ENCODE results near the gene SDK2. TPM values are rescaled to one million over a fixed set of nuclear protein-coding genes. Genes with fewer than 3 reads are reported as not detected.
A peak's percentile ranks its signal among the peaks of the same experiment; 100 is the strongest.

The SDK2 gene
- total and polyA plus RNA-seq, 2 of the 8 experiments (the other 6 are each of a cell fraction or from before 2014, with no cell fraction given) = 3.9 to 4.1 TPM

DNA sequence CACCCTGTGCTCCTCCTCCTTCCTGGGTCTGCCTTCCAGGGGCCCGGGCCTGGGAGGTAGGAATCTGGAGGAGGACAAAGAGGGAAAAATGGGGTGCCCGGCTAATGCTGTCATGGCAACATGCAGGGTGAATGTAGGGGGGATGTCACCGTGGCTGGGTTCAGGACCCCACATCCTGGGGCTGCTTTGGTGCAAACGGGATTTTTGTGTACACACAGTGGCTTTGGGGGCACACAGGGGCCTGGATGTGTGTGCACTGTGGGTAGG lies 295.5 kb downstream of the SDK2 start:
- no peak overlapping the region for H2BK120ac ChIP-seq (replicated peaks; ENCODE audit: low read depth, low read length)
- H3K4me3 ChIP-seq (ENCODE audit: extremely low read depth in 1 of 4, insufficient read depth in 2 of 4, low read depth in 3 of 4, low read length in 4 of 4) = no peak overlapping the region
- H2BK20ac ChIP-seq (ENCODE audit: low read length) = peak overlapping the region; percentile 61; the same call in 1 of the 2 replicates
- no peak overlapping the region; the same call in 1 of the 2 replicates for H2BK15ac ChIP-seq (ENCODE audit: low read length)
- no peak overlapping the region for H3K14ac ChIP-seq (ENCODE audit: insufficient read length)
- no peaks in the 10 kb centered on the region for H3K23me2 ChIP-seq (ENCODE audit: low read depth, low read length)
- WGBS, 2 experiments (ENCODE audit: extremely low coverage in 1 of 2, insufficient coverage in 1 of 2, insufficient read length in 1 of 2, insufficient replicate concordance in 2 of 2, low coverage in 1 of 2, low lambda C conversion rate in 2 of 2, missing lambda C conversion rate in 1 of 2) = 65% methylated on average over 4 of the region's 4 CpGs; no CpG with 5 or more reads in 1 of the 2 experiments
- H3K27me3 ChIP-seq (replicated peaks in 1 of 4; ENCODE audit: control insufficient read depth in 3 of 4, extremely low read depth in 1 of 4, insufficient read depth in 3 of 4, low read length in 3 of 4) = no peaks in the 10 kb centered on the region; a peak in 1 of 7 replicates
- no peak overlapping the region for H3K4ac ChIP-seq (replicated peaks; ENCODE audit: insufficient read length, low read depth, low read length)
- peaks cover 6 to 30% (median 19%) of the 10 kb centered on the region in 4 experiments for H3K4me1 ChIP-seq (replicated peaks in 1 of 4; ENCODE audit: control insufficient read depth in 3 of 4, insufficient read depth in 4 of 4, low read length in 3 of 4)
- peak overlapping the region; percentile 66; the same call in 1 of the 2 replicates for H2BK5ac ChIP-seq (ENCODE audit: low read depth, low read length)
- DNase-seq (ENCODE audit: low read depth in 1 of 2, low spot score in 2 of 2) (no peak), FAIRE-seq (no peak)
- no peaks in the 10 kb centered on the region for H3K9me3 ChIP-seq (ENCODE audit: insufficient read depth in 2 of 2, low read depth in 1 of 2, low read length in 1 of 2)
- no peak overlapping the region for H2AK5ac ChIP-seq (ENCODE audit: low read depth, low read length)
- no peaks in the 10 kb centered on the region for H3K79me1 ChIP-seq (ENCODE audit: low read depth, low read length)
- H3K36me3 ChIP-seq (ENCODE audit: control insufficient read depth in 2 of 4, insufficient read depth in 4 of 4, low read length in 3 of 4) = no peaks in the 10 kb centered on the region
- H3K27ac ChIP-seq (ENCODE audit: low read depth, low read length) = no peak overlapping the region
- H2BK12ac ChIP-seq (ENCODE audit: low read depth, low read length) = 0 out of 2 replicates have a peak overlapping the region, but pooled peaks have one; percentile 50
- peak overlapping the region; percentile 60 for H3K18ac ChIP-seq (ENCODE audit: extremely low read depth, low read length)
- TF ChIP-seq RNF2 (IDR thresholded peaks at IDR 0.05; ENCODE audit: borderline replicate concordance, low read depth, low read length, missing control alignments, poor library complexity, severe bottlenecking) = no peak
- TF ChIP-seq CHD1 (IDR thresholded peaks at IDR 0.05; ENCODE audit: low read depth, low read length) = no peak
- no peak for TF ChIP-seq HDAC6 (IDR thresholded peaks at IDR 0.05; ENCODE audit: low read depth, low read length)
- no peak for TF ChIP-seq POU5F1 (IDR thresholded peaks at IDR 0.05; ENCODE audit: low read depth, low read length)
- no peak for TF ChIP-seq CBX5 (IDR thresholded peaks at IDR 0.05; ENCODE audit: low read depth, low read length)
- TF ChIP-seq EP300 (IDR thresholded peaks at IDR 0.05; ENCODE audit: borderline replicate concordance in 1 of 2, low read depth in 2 of 2, low read length in 2 of 2) = no peak
- no peak for TF ChIP-seq TCF12 (IDR thresholded peaks at IDR 0.05; ENCODE audit: low read depth, low read length)
- no peak for TF ChIP-seq TAF7 (optimal IDR thresholded peaks at IDR 0.05; ENCODE audit: borderline replicate concordance, low read depth, low read length)
- TF ChIP-seq CEBPB (IDR thresholded peaks at IDR 0.05; ENCODE audit: low read depth, low read length) = no peak
- no peak for TF ChIP-seq SAP30 (IDR thresholded peaks at IDR 0.05; ENCODE audit: insufficient read depth, insufficient replicate concordance, low read length)
- TF ChIP-seq TEAD4 (IDR thresholded peaks at IDR 0.05; ENCODE audit: low read depth, low read length) = no peak
- TF ChIP-seq, protein P1, sequence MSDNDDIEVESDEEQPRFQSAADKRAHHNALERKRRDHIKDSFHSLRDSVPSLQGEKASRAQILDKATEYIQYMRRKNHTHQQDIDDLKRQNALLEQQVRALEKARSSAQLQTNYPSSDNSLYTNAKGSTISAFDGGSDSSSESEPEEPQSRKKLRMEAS (IDR thresholded peaks at IDR 0.05) = no peak
- no peak for TF ChIP-seq POLR2AphosphoS5 (IDR thresholded peaks at IDR 0.05; ENCODE audit: low read depth, low read length)
- POLR2A ChIA-PET (ENCODE audit: partially characterized antibody) = interaction anchor here (0.7 to 0.9 kb wide), 3 partner anchors 11 to 26 kb away, joined by 3 to 5 read pairs (median 3); no protein-coding TSS in a partner anchor
- H3K23ac ChIP-seq (ENCODE audit: insufficient read length) = no peak overlapping the region
- H3K4me2 ChIP-seq (ENCODE audit: insufficient read depth in 1 of 2, low read depth in 2 of 2, low read length in 2 of 2) = no peak overlapping the region
- no peaks in the 10 kb centered on the region for H3K79me2 ChIP-seq (ENCODE audit: control insufficient read depth in 1 of 2, insufficient read depth in 2 of 2, low read length in 2 of 2)
- CTCF ChIA-PET (ENCODE audit: partially characterized antibody) = interaction anchor here (0.8 to 1.8 kb wide), 11 partner anchors 9 to 103 kb away, joined by 3 to 9 read pairs (median 3); no protein-coding TSS in a partner anchor
- no peak overlapping the region for H4K5ac ChIP-seq (ENCODE audit: insufficient read length, low read depth, low read length)
- H3K9ac ChIP-seq (replicated peaks in 1 of 4; ENCODE audit: extremely low read depth in 1 of 4, low read depth in 3 of 4, low read length in 3 of 4) = no peak overlapping the region
- peak overlapping the region; percentile 76 for H4K91ac ChIP-seq (replicated peaks; ENCODE audit: insufficient read length, low read length)
- H2AFZ ChIP-seq (ENCODE audit: low read length) = no peak overlapping the region
- no peak overlapping the region for H3K56ac ChIP-seq (replicated peaks; ENCODE audit: insufficient read length, low read depth, low read length)
- no peaks in the 10 kb centered on the region for H4K20me1 ChIP-seq (replicated peaks in 1 of 2; ENCODE audit: control insufficient read depth in 1 of 2, insufficient read depth in 2 of 2, low read length in 2 of 2)
- H4K8ac ChIP-seq (ENCODE audit: extremely low read depth, insufficient read depth, low read length) = no peak overlapping the region
